Mammary epithelial cell (primary cell): Measurements from ENCODE around the gene SLC9A1.

ENCODE experiments used
- CTCF ChIP-seq, 2 donors: IDR thresholded peaks in 1 of 2; conservative IDR thresholded peaks in 1 of 2; 2 replicates each; pipeline ENCODE4 v1.5.1; 2011 to 2012; ENCODE audit warnings: inconsistent platforms in 2 of 2, low read length in 2 of 2, mild to moderate bottlenecking in 2 of 2, control low read depth in 1 of 2, low read depth in 1 of 2; ENCODE audit not compliant: insufficient read depth in 1 of 2; ENCODE audit errors: extremely low read depth in 1 of 2
- EZH2 ChIP-seq: IDR thresholded peaks from 2 replicates; pipeline ENCODE4 v1.6.1; 2012; ENCODE audit warnings: low read length, inconsistent platforms, borderline replicate concordance

DNA sequence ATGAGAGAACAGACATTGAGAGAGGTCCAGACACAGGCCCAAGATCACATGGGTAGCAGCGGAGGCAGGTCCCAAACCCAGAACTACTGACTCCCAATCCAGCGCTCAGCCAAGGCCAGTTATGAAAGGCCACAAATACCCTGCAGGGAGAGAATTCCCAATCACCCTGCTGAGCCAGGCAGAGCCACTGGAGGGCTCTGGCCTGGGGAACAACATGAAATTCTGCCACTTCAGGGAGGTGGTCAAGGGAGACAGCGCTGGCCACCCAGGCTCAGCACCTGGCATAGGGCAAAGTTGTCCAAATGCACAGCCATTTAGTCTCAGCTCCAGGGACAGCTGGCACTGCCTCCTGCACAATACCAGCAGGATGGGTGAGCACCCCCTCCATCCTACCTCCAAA is 27.5 kb downstream of the SLC9A1 start:
- TF ChIP-seq CTCF (conservative IDR thresholded peaks at IDR 0.05 in 1 of 2, IDR thresholded peaks at IDR 0.05 in 1 of 2; ENCODE audit: extremely low read depth in 1 of 2, insufficient read depth in 1 of 2, low read depth in 1 of 2, low read length in 2 of 2) (peak in 1 of 2 donors; percentile 30), EZH2 (no peak)
